GM21786 (cell line): ENCODE data around the gene TAP1.
A peak's percentile ranks its signal among the peaks of the same experiment; 100 is the strongest.

Source experiments
- ATAC-seq: cut with Tn5 transposase; IDR thresholded peaks from one replicate; pipeline ENCODE4 v1.9.1; 2021; ENCODE audit not compliant: unreplicated experiment

Gene TAP1

GRCh38 chr6:32862725-32863124 lies 9.2 kb upstream of the TAP1 start:
- no peak for ATAC-seq

- no peak for ATAC-seq
Observed at GRCh38 chr6:32860674-32861073, 7.2 kb upstream of the TAP1 start.

- no peak for ATAC-seq
Observed at GRCh38 chr6:32858194-32858593, 4.7 kb upstream of the TAP1 start.

GRCh38 chr6:32857156-32857891 lies 3.8 kb upstream of the TAP1 start:
- ATAC-seq: no peak

GRCh38 chr6:32855467-32856174 lies 2.1 kb upstream of the TAP1 start:
- no peak for ATAC-seq

GRCh38 chr6:32854376-32855178 lies 1.1 kb upstream of the TAP1 start:
- ATAC-seq: peak; percentile 1

- ATAC-seq: peak; percentile 28
Observed at GRCh38 chr6:32852844-32853540, 512 bp downstream of the TAP1 start.

- no peak for ATAC-seq
Observed at GRCh38 chr6:32852018-32852843, 1.3 kb downstream of the TAP1 start.

GRCh38 chr6:32851025-32851424 lies 2.5 kb downstream of the TAP1 start:
- ATAC-seq: no peak

- no peak for ATAC-seq
Observed at GRCh38 chr6:32849126-32849525, 4.4 kb downstream of the TAP1 start.

- ATAC-seq: no peak
Observed at GRCh38 chr6:32847795-32848194, 5.7 kb downstream of the TAP1 start.

GRCh38 chr6:32847004-32847403 lies 6.5 kb downstream of the TAP1 start:
- ATAC-seq: no peak

GRCh38 chr6:32845384-32845884 lies 8.1 kb downstream of the TAP1 start:
- ATAC-seq: no peak

- ATAC-seq: no peak
Observed at GRCh38 chr6:32844839-32845383, 8.6 kb downstream of the TAP1 start.

GRCh38 chr6:32843979-32844838 lies 9.3 kb downstream of the TAP1 start, which contains the start of gene PSMB8:
PSMB8 (minus strand) TSS chr6:32844047; CDS start chr6:32843996, 51 bp downstream.
- ATAC-seq: peak; percentile 70

- ATAC-seq: no peak
Observed at GRCh38 chr6:32843331-32843978, 10.0 kb downstream of the TAP1 start.

GRCh38 chr6:32842690-32843089 lies 10.8 kb downstream of the TAP1 start:
- ATAC-seq: no peak

- no peak for ATAC-seq
Observed at GRCh38 chr6:32842021-32842650, 11.4 kb downstream of the TAP1 start.
